Tongue (tissue), 2 donors: ENCODE data around the gene NAB1. TPM values are rescaled to one million over a fixed set of nuclear protein-coding genes. Genes with fewer than 3 reads are reported as not detected.
A peak's percentile ranks its signal among the peaks of the same experiment; 100 is the strongest.
"Not testable (repeated sequence)": the region's sequence is repeated elsewhere in the genome, so short reads cannot be mapped to it uniquely, and the experiment has no call there.

Experiments used
- DNase-seq: peaks from one replicate; pipeline ENCODE4 v3.0.0-alpha.2; 2015
- total RNA-seq: library from RNA; depleted of rRNA; stranded (reverse); fragments of >200 nt; gene quantifications from one replicate; pipeline ENCODE4 v1.2.3, GENCODE V29; 2014

Gene NAB1
- total RNA-seq, 1 donor from 2014 or later = 109 TPM

- no peak for DNase-seq
Observed at GRCh38 chr2:190674966-190675650, 26.2 kb downstream of the NAB1 start.

GRCh38 chr2:190677255-190677654, 28.4 kb downstream of the NAB1 start:
- DNase-seq = no peak

GRCh38 chr2:190678444-190679162, 29.7 kb downstream of the NAB1 start:
- DNase-seq = peak; percentile 52

- no peak for DNase-seq
Observed at GRCh38 chr2:190679391-190679790, 30.5 kb downstream of the NAB1 start.

GRCh38 chr2:190679813-190680591, 31.1 kb downstream of the NAB1 start:
- DNase-seq = peak; percentile 34

GRCh38 chr2:190682168-190682567, 33.3 kb downstream of the NAB1 start:
- DNase-seq = no peak

- DNase-seq = no peak
Observed at GRCh38 chr2:190683802-190684201, 34.9 kb downstream of the NAB1 start.

- DNase-seq = no peak
Observed at GRCh38 chr2:190684931-190685330, 36.0 kb downstream of the NAB1 start.

GRCh38 chr2:190685333-190685732, 36.5 kb downstream of the NAB1 start:
- DNase-seq = no peak

- no peak for DNase-seq
Observed at GRCh38 chr2:190693533-190694232, 44.8 kb downstream of the NAB1 start.

- DNase-seq = no peak
Observed at GRCh38 chr2:190694479-190694878, 45.6 kb downstream of the NAB1 start.

- DNase-seq = no peak
Observed at GRCh38 chr2:190695739-190696138, 46.9 kb downstream of the NAB1 start.

GRCh38 chr2:190696792-190697398, 48.0 kb downstream of the NAB1 start:
- DNase-seq = no peak

- no peak for DNase-seq
Observed at GRCh38 chr2:190697421-190697820, 48.5 kb downstream of the NAB1 start.

GRCh38 chr2:190698895-190699294, 50.0 kb downstream of the NAB1 start:
- DNase-seq = no peak

- DNase-seq = no peak
Observed at GRCh38 chr2:190701586-190701985, 52.7 kb downstream of the NAB1 start.

GRCh38 chr2:190705280-190705679, 56.4 kb downstream of the NAB1 start:
- no peak for DNase-seq

GRCh38 chr2:190707726-190708125, 58.8 kb downstream of the NAB1 start:
- DNase-seq = no peak

- not testable (repeated sequence) for DNase-seq
Observed at GRCh38 chr2:190708650-190709049, 59.8 kb downstream of the NAB1 start.

GRCh38 chr2:190711069-190711468, 62.2 kb downstream of the NAB1 start:
- no peak for DNase-seq

- DNase-seq = no peak
Observed at GRCh38 chr2:190713471-190713870, 64.6 kb downstream of the NAB1 start.

- no peak for DNase-seq
Observed at GRCh38 chr2:190714958-190715357, 66.1 kb downstream of the NAB1 start.
